ENCODE data around the gene KLHDC3. TPM values are rescaled to one million over a fixed set of nuclear protein-coding genes. Genes with fewer than 3 reads are reported as not detected.

KLHDC3 gene
- total RNA-seq, 4 donors from 2014 or later: 39.1 to 77.3 (median 64.0) TPM

DNA sequence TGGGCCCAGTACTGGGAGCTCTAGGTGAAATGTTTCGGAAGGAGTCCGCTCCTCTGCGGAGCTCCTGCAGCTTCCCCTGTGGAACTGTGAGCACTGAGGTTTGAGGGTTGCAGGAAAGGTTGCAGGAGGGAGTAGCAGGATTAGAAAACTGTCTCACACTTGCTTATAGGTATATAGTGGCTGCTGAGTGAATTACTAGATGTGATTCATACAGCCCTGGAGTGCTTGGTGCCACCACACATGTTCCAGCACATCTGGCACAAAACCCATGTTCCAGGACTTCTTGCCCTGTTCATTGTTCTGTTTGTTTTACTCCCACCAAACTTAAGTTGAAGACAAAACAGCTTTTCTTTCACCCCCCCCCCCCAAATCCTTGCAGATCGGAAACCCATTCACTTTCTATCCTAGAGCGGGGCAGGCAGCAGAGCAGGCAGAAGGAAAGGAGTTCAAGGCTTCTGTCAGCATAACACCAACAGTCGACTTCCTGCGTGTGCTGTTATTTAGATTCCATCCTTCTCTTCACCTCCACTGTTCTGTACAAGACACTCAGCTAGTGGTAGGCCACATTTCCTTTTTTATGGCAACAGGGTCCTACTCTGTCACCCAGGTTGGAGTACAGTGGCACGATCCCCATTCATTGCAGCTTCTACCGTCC, 34.4 kb upstream of the KLHDC3 start:
- TF ChIP-seq, protein P1, sequence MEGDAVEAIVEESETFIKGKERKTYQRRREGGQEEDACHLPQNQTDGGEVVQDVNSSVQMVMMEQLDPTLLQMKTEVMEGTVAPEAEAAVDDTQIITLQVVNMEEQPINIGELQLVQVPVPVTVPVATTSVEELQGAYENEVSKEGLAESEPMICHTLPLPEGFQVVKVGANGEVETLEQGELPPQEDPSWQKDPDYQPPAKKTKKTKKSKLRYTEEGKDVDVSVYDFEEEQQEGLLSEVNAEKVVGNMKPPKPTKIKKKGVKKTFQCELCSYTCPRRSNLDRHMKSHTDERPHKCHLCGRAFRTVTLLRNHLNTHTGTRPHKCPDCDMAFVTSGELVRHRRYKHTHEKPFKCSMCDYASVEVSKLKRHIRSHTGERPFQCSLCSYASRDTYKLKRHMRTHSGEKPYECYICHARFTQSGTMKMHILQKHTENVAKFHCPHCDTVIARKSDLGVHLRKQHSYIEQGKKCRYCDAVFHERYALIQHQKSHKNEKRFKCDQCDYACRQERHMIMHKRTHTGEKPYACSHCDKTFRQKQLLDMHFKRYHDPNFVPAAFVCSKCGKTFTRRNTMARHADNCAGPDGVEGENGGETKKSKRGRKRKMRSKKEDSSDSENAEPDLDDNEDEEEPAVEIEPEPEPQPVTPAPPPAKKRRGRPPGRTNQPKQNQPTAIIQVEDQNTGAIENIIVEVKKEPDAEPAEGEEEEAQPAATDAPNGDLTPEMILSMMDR (IDR thresholded peaks at IDR 0.05; ENCODE audit: low read depth): no peak

- TF ChIP-seq, protein P1 (IDR thresholded peaks at IDR 0.05; ENCODE audit: low read depth): no peak
Measured at GRCh38 chr6:42981836-42982235, 32.2 kb upstream of the KLHDC3 start.

DNA sequence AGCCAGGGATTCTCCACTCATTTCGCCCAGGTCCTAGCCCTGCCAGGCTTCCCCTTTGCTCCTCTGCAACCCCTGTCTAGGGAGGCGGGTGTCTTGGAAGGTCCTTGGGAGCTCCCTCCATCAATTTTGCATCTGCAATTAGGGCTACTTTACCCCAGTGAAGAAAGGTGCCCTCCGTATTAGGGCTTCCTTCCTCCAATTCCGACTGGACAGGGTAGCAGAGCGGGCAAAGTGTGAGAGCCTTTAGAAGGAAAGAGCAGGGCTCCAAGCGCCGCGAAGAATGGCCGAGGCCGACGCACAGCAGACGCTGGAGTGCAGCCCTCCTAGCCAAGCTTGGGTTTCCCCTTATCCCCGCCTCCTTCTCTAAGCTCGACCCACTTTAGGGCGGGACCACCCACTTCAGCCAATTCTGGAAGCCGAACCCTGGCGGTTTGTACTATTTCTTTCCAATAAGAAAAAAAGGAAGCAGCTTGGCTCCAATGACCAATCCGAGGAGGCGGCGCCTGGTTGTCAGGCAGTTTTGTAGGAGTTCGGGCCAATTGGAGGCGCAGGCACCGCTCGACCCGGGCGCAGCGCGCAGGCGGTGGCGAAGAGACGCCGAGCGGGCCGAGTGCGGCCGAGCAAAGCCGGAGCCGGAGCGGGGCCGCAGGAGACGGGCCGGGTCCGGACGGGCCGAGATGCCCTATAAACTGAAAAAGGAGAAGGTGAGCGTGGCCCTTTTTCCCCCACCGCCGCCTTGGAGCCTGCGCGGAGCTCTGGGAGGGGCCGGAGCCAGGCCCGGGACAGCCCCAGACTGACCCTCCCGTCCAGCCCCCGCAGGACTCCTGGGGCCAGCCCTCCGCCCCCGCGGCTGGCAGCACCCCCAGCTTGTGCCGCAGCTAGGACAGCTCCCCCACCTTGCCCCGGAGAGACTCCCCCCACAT, 29.8 kb upstream of the KLHDC3 start, which contains the start of gene PPP2R5D:
Gene PPP2R5D, plus strand, starts transcription at position 570 of the 923 bp plus-strand sequence. Its CDS starts 108 bp downstream, at position 678.
- TF ChIP-seq, protein P1 (IDR thresholded peaks at IDR 0.05; ENCODE audit: low read depth): no peak

- TF ChIP-seq, protein P1 (IDR thresholded peaks at IDR 0.05; ENCODE audit: low read depth): no peak
Measured at GRCh38 chr6:42984924-42985475, 29.0 kb upstream of the KLHDC3 start.

DNA sequence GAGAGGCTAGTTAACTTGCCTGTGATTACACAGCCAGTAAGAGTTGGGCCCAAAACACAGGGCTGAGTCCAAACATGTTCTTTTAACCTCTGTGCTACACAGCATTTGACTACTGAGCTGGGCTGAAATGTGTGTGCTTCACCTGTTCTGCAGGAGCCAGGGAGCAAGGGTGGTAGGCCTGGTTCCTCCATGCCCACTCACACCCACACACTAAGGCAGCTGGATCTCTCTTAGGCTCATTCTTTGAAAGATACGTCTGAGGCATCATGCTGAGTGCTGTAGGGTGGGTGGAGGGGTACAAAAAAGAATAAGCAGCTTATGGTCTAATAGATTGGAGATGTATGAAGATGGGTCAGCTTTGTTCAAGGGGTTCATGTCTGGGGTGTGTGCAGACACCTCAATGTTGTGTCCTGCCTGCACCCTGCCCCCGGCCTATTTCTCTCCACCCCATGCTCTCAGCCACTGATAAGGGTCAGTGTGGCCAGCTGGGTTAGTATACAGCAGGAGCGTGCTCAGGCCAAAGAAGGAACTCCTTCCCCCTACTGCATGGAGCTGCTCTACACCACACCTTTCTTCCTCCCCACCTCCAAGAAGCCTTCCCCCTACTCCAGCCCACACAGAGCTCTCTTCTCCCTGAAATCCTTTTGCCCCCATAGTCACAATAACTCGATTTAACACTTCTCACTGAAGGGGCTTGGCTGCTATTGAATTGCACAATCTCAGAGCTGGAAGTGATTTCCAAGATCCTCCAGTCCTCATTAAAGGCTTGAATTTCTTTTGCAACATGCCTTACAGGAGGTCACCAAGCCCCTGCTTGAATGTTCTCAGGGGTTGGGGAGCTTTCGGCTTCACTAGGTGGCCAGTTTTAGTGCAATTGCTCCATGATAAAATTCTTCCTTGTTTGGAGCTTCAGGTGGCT, 26.3 kb upstream of the KLHDC3 start:
- TF ChIP-seq, protein P1 (IDR thresholded peaks at IDR 0.05; ENCODE audit: low read depth): no peak

DNA sequence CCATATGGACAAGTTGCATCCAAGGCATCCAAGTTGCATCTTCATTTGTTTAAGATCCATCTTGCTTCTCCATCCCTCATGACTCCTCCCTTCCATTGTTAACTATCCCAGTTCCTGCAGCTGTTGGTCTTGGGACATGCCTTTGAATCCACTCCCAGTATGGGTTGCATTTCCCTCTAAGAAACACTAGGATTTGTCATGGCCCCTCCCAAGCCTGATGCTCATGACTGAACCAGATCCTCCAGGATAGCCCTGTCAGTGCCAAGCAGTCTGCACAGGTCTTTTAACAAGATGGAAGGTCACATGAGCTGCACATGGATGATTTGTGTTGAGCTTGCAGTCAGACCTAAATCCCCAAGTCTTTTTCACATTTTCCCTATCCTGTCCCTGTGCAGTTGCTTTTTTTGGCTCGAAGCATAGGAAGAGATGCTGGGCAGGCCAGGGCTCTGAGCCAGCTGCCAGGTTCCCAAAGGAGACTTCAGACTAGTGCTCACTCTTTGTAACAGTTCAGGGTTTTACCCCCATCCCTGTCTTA, 25.5 kb upstream of the KLHDC3 start:
- TF ChIP-seq, protein P1 (IDR thresholded peaks at IDR 0.05; ENCODE audit: low read depth): no peak

Data from subcutaneous adipose tissue (tissue), 4 donors.